K562 (cell line): ENCODE results near the gene PLAGL1. TPM values are rescaled to one million over a fixed set of nuclear protein-coding genes. Genes with fewer than 3 reads are reported as not detected.

Experiments
- ATAC-seq: fragments of 200-7000 bp; cut with Tn5 transposase; 3 replicates; pipeline ENCODE4 v1.9.1; 2020; ENCODE audit warnings: moderate library complexity
- BruUV-seq: library from RNA; stranded (reverse); fragments of 400-500 nt; replicated peaks from 2 replicates; lab custom pipeline; 2021; lab: Mats Ljungman, UMichigan
- CTCF ChIA-PET: fragments of 300-600 bp; formaldehyde crosslinking; extraction: SDS; loops from one replicate; lab custom pipeline; 2021; ENCODE audit warnings: low intra/inter-chr PET ratio; lab: Yijun Ruan, JAX
- POLR2A ChIA-PET: fragments of 300-600, 350-650 bp; sonication (Branson Sonifier 250); formaldehyde crosslinking; extraction: SDS; loops from one replicate; lab custom pipeline; 2021; ENCODE audit warnings: antibody characterized with exemption, inconsistent platforms; lab: Yijun Ruan, JAX
- DNase-seq, 4 experiments: peaks; one replicate each; pipeline versions ENCODE4 v3.0.0 to v3.0.0-alpha.2; 2011 to 2018; ENCODE audit warnings: low spot score in 3 of 4, mixed read lengths in 3 of 4; ENCODE audit errors: extremely low read depth in 1 of 4
- FAIRE-seq: peaks from 2 replicates; lab custom pipeline; 2011; peaks lifted over from hg19 to GRCh38; lab: Jason Lieb, UNC
- H2AFZ ChIP-seq: 2 replicates; pipeline ENCODE4 v1.6.0; 2011; ENCODE audit warnings: low read depth, low read length, control low read depth, inconsistent platforms
- H3K27ac ChIP-seq: fragments of 200-600 bp; 3 replicates; pipeline ENCODE4 v1.8.0; 2011; ENCODE audit warnings: low read depth, mild to moderate bottlenecking, control low read depth, inconsistent platforms, low read length, moderate library complexity, mixed read lengths; ENCODE audit errors: extremely low read depth
- H3K27me3 ChIP-seq, 2 experiments: fragments of 300-600 bp in 1 of 2; 2 replicates in 1 of 2; 3 replicates in 1 of 2; pipeline versions ENCODE4 v1.6.0 to v1.8.0; 2011; ENCODE audit warnings: inconsistent platforms in 2 of 2, low read length in 2 of 2, mild to moderate bottlenecking in 1 of 2, mixed read lengths in 1 of 2, moderate library complexity in 1 of 2; ENCODE audit not compliant: control insufficient read depth in 2 of 2, insufficient read depth in 2 of 2
- H3K36me3 ChIP-seq: fragments of 300-600 bp; 3 replicates; pipeline ENCODE4 v1.8.0; 2011; ENCODE audit warnings: mild to moderate bottlenecking, low read length, inconsistent platforms; ENCODE audit not compliant: control insufficient read depth, insufficient read depth
- H3K4me1 ChIP-seq, 2 experiments: fragments of 200-600 bp in 1 of 2; replicated peaks in 1 of 2; 2 replicates in 1 of 2; 3 replicates in 1 of 2; pipeline versions ENCODE4 v1.5.1 to v1.8.0; 2011; ENCODE audit warnings: inconsistent platforms in 2 of 2, low read length in 2 of 2, mild to moderate bottlenecking in 1 of 2, mixed read lengths in 1 of 2, moderate library complexity in 1 of 2; ENCODE audit not compliant: control insufficient read depth in 2 of 2, insufficient read depth in 2 of 2
- H3K4me2 ChIP-seq: 2 replicates; pipeline ENCODE4 v1.6.1; 2011; ENCODE audit warnings: low read length, control low read depth, inconsistent platforms, mixed read lengths; ENCODE audit not compliant: insufficient read depth
- H3K4me3 ChIP-seq: fragments of 200-600 bp; sonication (generic), shearing (Covaris generic); 2 replicates; pipeline ENCODE4 v1.5.1; 2016; ENCODE audit warnings: control low read depth, inconsistent platforms
- H3K79me2 ChIP-seq: fragments of 200-600 bp; 3 replicates; pipeline ENCODE4 v1.8.0; 2011; ENCODE audit warnings: low read length, inconsistent platforms; ENCODE audit not compliant: control insufficient read depth, insufficient read depth
- H3K9ac ChIP-seq, 2 experiments: 2 replicates each; pipeline versions ENCODE4 v1.6.0 to v1.6.1; 2011; ENCODE audit warnings: low read depth in 2 of 2, low read length in 2 of 2, control low read depth in 1 of 2, inconsistent platforms in 1 of 2, mild to moderate bottlenecking in 1 of 2, mixed read lengths in 1 of 2; ENCODE audit not compliant: insufficient read depth in 1 of 2
- H3K9me1 ChIP-seq: one replicate; pipeline ENCODE4 v1.6.0; 2011; ENCODE audit warnings: inconsistent platforms, mild to moderate bottlenecking, low read length, moderate library complexity; ENCODE audit not compliant: control insufficient read depth, insufficient read depth
- H3K9me3 ChIP-seq: replicated peaks from 2 replicates; pipeline ENCODE4 v1.5.1; 2011; ENCODE audit warnings: low read depth, low read length, inconsistent platforms; ENCODE audit not compliant: control insufficient read depth, insufficient read depth
- H4K20me1 ChIP-seq: replicated peaks from 2 replicates; pipeline ENCODE4 v1.6.1; 2011; ENCODE audit warnings: low read length, inconsistent platforms, mixed read lengths; ENCODE audit not compliant: control insufficient read depth, insufficient read depth
- ARID4B ChIP-seq: sonication (generic); formaldehyde crosslinking; IDR thresholded peaks from 2 replicates; pipeline ENCODE4 v1.8.0; 2022; ENCODE audit warnings: mild to moderate bottlenecking, missing genetic modification reagents
- ATF7 ChIP-seq: fragments of 450-650 bp; IDR thresholded peaks from 2 replicates; pipeline ENCODE4 v1.7.1; 2014; ENCODE audit warnings: mild to moderate bottlenecking, moderate library complexity
- GTF2E2 ChIP-seq: fragments of 200-800 bp; sonication (Bioruptor generic); IDR thresholded peaks from 2 replicates; pipeline ENCODE4 v1.6.1; 2016; ENCODE audit warnings: missing genetic modification characterization, missing compliant biosample characterization
- JUND ChIP-seq, 2 experiments: IDR thresholded peaks; 2 replicates in 1 of 2; 3 replicates in 1 of 2; pipeline ENCODE4 v1.6.1; 2011; ENCODE audit warnings: borderline replicate concordance in 2 of 2, low read depth in 2 of 2, low read length in 2 of 2, improper control_type of control experiment in 1 of 2, missing biosample characterization in 1 of 2, missing genetic modification characterization in 1 of 2, missing genetic modification reagents in 1 of 2
- KLF13 ChIP-seq: fragments of 450-650 bp; IDR thresholded peaks from 2 replicates; pipeline ENCODE4 v1.6.1; 2016; ENCODE audit warnings: missing genetic modification characterization, low read depth, mild to moderate bottlenecking, missing compliant biosample characterization, moderate library complexity, borderline replicate concordance
- MYNN ChIP-seq, 2 experiments: sonication (generic); formaldehyde crosslinking in 1 of 2; IDR thresholded peaks; 2 replicates each; pipeline versions ENCODE4 v1.5.0 to v1.6.1; 2016 to 2020; ENCODE audit warnings: antibody characterized with exemption in 1 of 2, missing genetic modification reagents in 1 of 2
- NFE2L1 ChIP-seq: fragments of 450-650 bp; IDR thresholded peaks from 2 replicates; pipeline ENCODE4 v1.6.1; 2016; ENCODE audit warnings: missing genetic modification characterization, low read depth, mild to moderate bottlenecking, missing compliant biosample characterization, moderate library complexity, borderline replicate concordance
- PML ChIP-seq: IDR thresholded peaks from 2 replicates; pipeline ENCODE4 v1.6.1; 2012; ENCODE audit warnings: low read length, inconsistent platforms
- RUNX1 ChIP-seq: sonication (generic); IDR thresholded peaks from 2 replicates; pipeline ENCODE4 v1.6.1; 2016; ENCODE audit warnings: antibody characterized with exemption, low read depth
- ZFP36 ChIP-seq: fragments of 150-350 bp; IDR thresholded peaks from 2 replicates; pipeline ENCODE4 v1.6.1; 2018; ENCODE audit warnings: low read length, low read depth; ENCODE audit not compliant: partially characterized antibody
- ZNF239 ChIP-seq: fragments of 250-450 bp; sonication (Bioruptor Pico); IDR thresholded peaks from 2 replicates; pipeline ENCODE4 v1.4.0; 2020; ENCODE audit warnings: mild to moderate bottlenecking
- WGBS: fragments of 100-300 bp; shearing (Covaris generic); methylation state at CpG from one replicate; pipeline ENCODE4 v1.1.6; 2016; ENCODE audit warnings: low coverage, mixed read lengths; ENCODE audit not compliant: insufficient coverage; ENCODE audit errors: missing lambda C conversion rate; 5-methylcytosine and 5-hydroxymethylcytosine counted together
- in situ Hi-C: fragments of 300-500 bp; cut with MboI; formaldehyde crosslinking; loops from 4 replicates; pipeline ENCODE4 v1.15.0; 2018; ENCODE audit warnings: inconsistent platforms, mixed read lengths
- intact Hi-C: fragments of 100-400 bp; cut with micrococcal nuclease; formaldehyde crosslinking; loops from 2 replicates; pipeline ENCODE4 v1.14.2; 2022
- polyA plus RNA-seq, 8 experiments: library from polyadenylated mRNA; depleted of rRNA in 4 of 8; stranded (reverse) in 5 of 8; unstranded in 3 of 8; fragments of >200 nt; fragmentation: Nextera tagmentation in 2 of 8; fragmentation: Illumina TruSeq in 1 of 8; extraction: Ambion mirVana in 2 of 8; extraction: Trizol in 1 of 8; gene quantifications; 2 replicates each; pipeline versions ENCODE4 v1.2.1 to v1.2.3, GENCODE V29; 2011 to 2014; ENCODE audit warnings: inconsistent platforms in 1 of 8, missing spikeins in 1 of 8
- total RNA-seq, 7 experiments: library from RNA; depleted of rRNA in 6 of 7; stranded (reverse); fragments of >200 nt in 6 of 7; fragmentation: Illumina TruSeq in 2 of 7; extraction: Trizol in 2 of 7; gene quantifications; 2 replicates each; pipeline versions ENCODE4 v1.2.1 to v1.2.3, GENCODE V29; 2011 to 2021; ENCODE audit warnings: low replicate concordance in 1 of 7

Gene PLAGL1
- total and polyA plus RNA-seq, 9 of the 15 experiments (the other 6 are each of a cell fraction or from before 2014, with no cell fraction given) = 4.9 to 29.6 (median 13.2) TPM

GRCh38 chr6:143957679-143958274 is 50.3 kb downstream of the PLAGL1 start:
- Histone ChIP-seq H3K4me1 (no peaks in the 10 kb centered on the region), H3K4me2 (no peak overlapping the region), H3K27ac (no peak overlapping the region)
- POLR2A ChIA-PET = interaction anchor here (2.4 kb wide), 1 partner anchor 14 kb away, joined by 10 read pairs; no protein-coding TSS in a partner anchor
- TF ChIP-seq NFE2L1 (tag) (no peak), JUND (IDR thresholded peaks at IDR 0.05; ENCODE audit: borderline replicate concordance, low read depth, low read length) (no peak), JUND (tag; IDR thresholded peaks at IDR 0.05; ENCODE audit: borderline replicate concordance, low read depth, low read length) (peak; percentile 27; the same call in 2 of the 3 replicates), ATF7 (peak; percentile 39; the same call in 1 of the 2 replicates)
- TF ChIP-seq, all 486 proteins: peak for 2
- H3K9me1 ChIP-seq = no peaks in the 10 kb centered on the region
- H4K20me1 ChIP-seq = no peaks in the 10 kb centered on the region
- FAIRE-seq = no peak
- intact Hi-C loops = no loop called here
- BruUV-seq = no TSS peak
- H3K27me3 ChIP-seq = no peaks in the 10 kb centered on the region
- H2AFZ ChIP-seq = no peak overlapping the region
- 18% methylated on average over 4 of the region's 4 CpGs for WGBS
- in situ Hi-C loops = no loop called here
- CTCF ChIA-PET = no interaction called here
- H3K9me3 ChIP-seq = no peaks in the 10 kb centered on the region
- ATAC-seq = no peak
- H3K79me2 ChIP-seq = no peaks in the 10 kb centered on the region
- no peaks in the 10 kb centered on the region for H3K36me3 ChIP-seq
- no peak overlapping the region for H3K9ac ChIP-seq
- H3K4me3 ChIP-seq = no peak overlapping the region
- no peak for DNase-seq

GRCh38 chr6:143955971-143956370 is 52.1 kb downstream of the PLAGL1 start:
- Histone ChIP-seq H3K9me3 (no peaks in the 10 kb centered on the region), H3K9ac (no peak overlapping the region), H3K36me3 (no peaks in the 10 kb centered on the region), H3K4me3 (no peak overlapping the region), H3K4me1 (no peaks in the 10 kb centered on the region), H3K79me2 (no peaks in the 10 kb centered on the region), H3K9me1 (no peaks in the 10 kb centered on the region), H2AFZ (no peak overlapping the region), H4K20me1 (no peaks in the 10 kb centered on the region), H3K27ac (no peak overlapping the region), H3K27me3 (no peaks in the 10 kb centered on the region), H3K4me2 (no peak overlapping the region)
- POLR2A ChIA-PET = interaction anchor here (0.8 kb wide), 2 partner anchors 15 to 1355 kb away, joined by 3 read pairs; no protein-coding TSS in a partner anchor
- WGBS = 30% methylated on average over 8 of the region's 8 CpGs
- in situ Hi-C loops (no loop called here), intact Hi-C loops (no loop called here)
- ATAC-seq (no peak), FAIRE-seq (no peak), DNase-seq (no peak)
- CTCF ChIA-PET = no interaction called here
- BruUV-seq = no TSS peak
- TF ChIP-seq ZNF239 (CRISPR knock-in tag) (no peak), KLF13 (tag) (no peak), RUNX1 (no peak), ARID4B (CRISPR knock-in tag) (no peak), GTF2E2 (tag) (no peak), PML (no peak), MYNN (IDR thresholded peaks at IDR 0.05) (no peak), MYNN (CRISPR knock-in tag; IDR thresholded peaks at IDR 0.05) (no peak), ZFP36 (no peak)
